Measurements from ENCODE around the gene ARHGAP15. TPM values are rescaled to one million over a fixed set of nuclear protein-coding genes. Genes with fewer than 3 reads are reported as not detected.

Gene ARHGAP15
- total and polyA plus RNA-seq, 12 donors: 4.7 to 33.8 (median 10.4) TPM

DNA sequence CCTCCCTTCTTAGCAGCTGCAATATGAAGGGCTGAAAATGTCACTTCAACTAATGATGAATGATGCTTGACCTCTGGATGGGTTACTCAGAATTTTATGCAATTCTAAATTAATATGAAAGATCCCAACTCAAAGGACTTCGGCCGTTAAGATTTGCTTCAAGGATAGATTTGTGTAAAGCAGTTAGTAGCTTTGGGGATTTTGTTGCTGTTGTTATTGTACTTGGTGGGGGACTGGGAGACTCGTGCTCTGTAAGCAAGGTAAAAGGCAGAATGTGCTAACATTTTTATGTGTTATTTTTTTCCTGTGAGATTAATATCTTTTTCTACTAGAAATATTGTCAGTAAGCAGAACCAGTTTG is 478.8 kb downstream of the ARHGAP15 start:
- no peaks in the 10 kb centered on the region for H3K9me3 ChIP-seq (replicated peaks in 1 of 3)
- 44 to 77% (median 57%) methylated on average over 3 of the region's 3 CpGs for WGBS, 4 donors
- no peak for DNase-seq
- no peaks in the 10 kb centered on the region for H3K27me3 ChIP-seq
- H3K27ac ChIP-seq: peak overlapping the region in 1 of 5 donors; percentile 72
- TF ChIP-seq POLR2A (IDR thresholded peaks at IDR 0.05): no peak
- no peak for TF ChIP-seq CTCF (IDR thresholded peaks at IDR 0.05)
- no peak overlapping the region for H3K4me3 ChIP-seq
- H3K36me3 ChIP-seq (replicated peaks in 1 of 2): no peaks in the 10 kb centered on the region
- H3K4me1 ChIP-seq (replicated peaks in 1 of 2): no peaks in the 10 kb centered on the region
- intact Hi-C loops (cut with DNase I): no loop called here

GRCh38 chr2:143608758-143609157 is 479.5 kb downstream of the ARHGAP15 start:
- Histone ChIP-seq H3K9me3 (replicated peaks in 1 of 3) (no peaks in the 10 kb centered on the region), H3K4me3 (no peak overlapping the region), H3K27ac (peak overlapping the region in 1 of 5 donors; percentile 72), H3K4me1 (replicated peaks in 1 of 2) (no peaks in the 10 kb centered on the region), H3K27me3 (no peaks in the 10 kb centered on the region), H3K36me3 (replicated peaks in 1 of 2) (no peaks in the 10 kb centered on the region)
- no peak for TF ChIP-seq POLR2A (IDR thresholded peaks at IDR 0.05)
- TF ChIP-seq CTCF (IDR thresholded peaks at IDR 0.05): no peak
- no peak for DNase-seq
- intact Hi-C loops (cut with DNase I): no loop called here

DNA sequence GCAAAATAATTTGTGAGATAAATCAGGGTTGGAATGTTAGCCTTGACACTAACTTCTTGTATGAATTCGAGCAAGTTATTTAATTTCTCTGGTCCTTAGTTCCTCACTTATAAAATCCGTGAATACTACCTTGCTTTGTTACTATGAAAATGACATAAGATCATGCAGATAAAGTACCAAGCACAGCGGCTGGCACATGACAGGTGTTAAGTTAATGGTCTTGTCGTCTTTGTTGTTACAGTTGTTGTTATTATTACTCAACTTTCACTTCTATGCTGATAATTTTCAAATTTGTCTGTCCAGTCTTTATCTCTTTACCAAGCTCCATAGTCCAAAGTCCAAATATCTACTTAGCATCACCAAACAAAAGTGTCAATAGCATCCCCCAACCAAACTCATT is 482.1 kb downstream of the ARHGAP15 start:
- no peak for DNase-seq
- H3K27ac ChIP-seq: no peak overlapping the region
- WGBS, 4 donors: 77 to 84% (median 80%) methylated on average over 4 of the region's 4 CpGs
- H3K4me1 ChIP-seq (replicated peaks in 1 of 2): no peaks in the 10 kb centered on the region
- intact Hi-C loops (cut with DNase I): no loop called here
- TF ChIP-seq CTCF (IDR thresholded peaks at IDR 0.05): no peak
- no peak for TF ChIP-seq POLR2A (IDR thresholded peaks at IDR 0.05)
- H3K9me3 ChIP-seq (replicated peaks in 1 of 3): no peaks in the 10 kb centered on the region
- H3K36me3 ChIP-seq (replicated peaks in 1 of 2): no peaks in the 10 kb centered on the region
- no peak overlapping the region for H3K4me3 ChIP-seq
- H3K27me3 ChIP-seq: no peaks in the 10 kb centered on the region

DNA sequence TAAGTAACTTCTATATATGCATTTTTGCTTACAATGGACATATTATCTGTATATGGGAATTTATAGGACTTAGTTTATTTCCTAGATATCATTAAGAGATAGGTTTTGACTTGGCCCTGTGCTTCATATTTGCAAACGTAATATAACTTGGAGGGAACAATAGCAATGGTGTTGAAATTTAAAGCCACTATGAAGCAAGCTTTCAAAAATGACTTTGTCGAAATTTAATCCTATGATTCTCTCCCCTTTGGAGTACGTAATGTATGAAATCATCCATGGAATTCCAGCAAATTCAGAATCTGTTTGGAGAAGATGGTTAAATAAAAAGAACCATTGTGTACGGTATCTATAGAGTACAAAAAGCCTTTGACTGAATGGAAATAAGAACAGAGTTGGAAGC is 486.3 kb downstream of the ARHGAP15 start:
- no peaks in the 10 kb centered on the region for H3K27me3 ChIP-seq
- no peak for DNase-seq
- H3K4me3 ChIP-seq: no peak overlapping the region
- H3K9me3 ChIP-seq (replicated peaks in 1 of 3): no peaks in the 10 kb centered on the region
- H3K27ac ChIP-seq: no peak overlapping the region
- no peaks in the 10 kb centered on the region for H3K4me1 ChIP-seq (replicated peaks in 1 of 2)
- TF ChIP-seq CTCF (IDR thresholded peaks at IDR 0.05) (no peak), POLR2A (IDR thresholded peaks at IDR 0.05) (no peak)
- intact Hi-C loops (cut with DNase I): no loop called here
- WGBS, 4 donors: 73 to 86% (median 83%) methylated on average over 4 of the region's 4 CpGs
- H3K36me3 ChIP-seq (replicated peaks in 1 of 2): no peaks in the 10 kb centered on the region

Measured in adrenal gland (tissue), 12 donors.